ENCODE data around the gene ERP44. TPM values are rescaled to one million over a fixed set of nuclear protein-coding genes. Genes with fewer than 3 reads are reported as not detected.

Gene ERP44
- total RNA-seq, 1 donor from 2014 or later = 16.5 TPM

- TF ChIP-seq CTCF (IDR thresholded peaks at IDR 0.05) = no peak
- Mint-ChIP-seq H3K36me3 (ENCODE audit: low read depth) (peaks cover 68% of the 10 kb centered on the region), H3K4me3 (no peak overlapping the region), H3K9me3 (no peaks in the 10 kb centered on the region), H3K27ac (no peak overlapping the region), H3K27me3 (no peaks in the 10 kb centered on the region), H3K4me1 (no peaks in the 10 kb centered on the region)
- POLR2A ChIA-PET = no interaction called here
- CTCF ChIA-PET = no interaction called here
- no peak for DNase-seq
- no peak for ATAC-seq (ENCODE audit: low read depth)
- intact Hi-C loops (cut with micrococcal nuclease) = no loop called here
Observed at GRCh38 chr9:99966716-99967115, 132.1 kb downstream of the ERP44 start.

DNA sequence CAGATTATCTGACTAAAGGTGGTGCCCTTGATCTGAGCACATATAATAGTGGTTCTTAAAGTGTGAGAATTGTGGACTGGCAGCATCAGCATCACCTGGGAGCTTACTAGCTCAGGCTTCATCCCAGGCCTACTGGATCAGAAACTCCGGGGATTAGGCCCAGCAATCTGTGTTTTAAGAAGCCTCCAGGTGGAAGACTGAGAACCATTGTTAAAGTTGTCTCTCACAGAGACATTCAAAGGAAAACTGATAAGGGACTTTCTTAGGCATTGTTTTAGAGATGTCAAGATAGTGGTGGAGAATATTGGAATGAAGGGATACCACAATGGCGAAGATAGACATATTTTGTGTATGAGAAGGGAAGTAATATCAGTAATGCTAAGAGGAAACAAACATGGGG, 132.8 kb downstream of the ERP44 start:
- Mint-ChIP-seq H3K9me3 (no peaks in the 10 kb centered on the region), H3K36me3 (ENCODE audit: low read depth) (peaks cover 75% of the 10 kb centered on the region), H3K4me3 (no peak overlapping the region), H3K27me3 (no peaks in the 10 kb centered on the region), H3K27ac (no peak overlapping the region), H3K4me1 (no peaks in the 10 kb centered on the region)
- TF ChIP-seq CTCF (IDR thresholded peaks at IDR 0.05) = no peak
- no peak for DNase-seq
- ChIA-PET POLR2A (no interaction called here), CTCF (no interaction called here)
- no peak for ATAC-seq (ENCODE audit: low read depth)
- intact Hi-C loops (cut with micrococcal nuclease) = no loop called here

DNA sequence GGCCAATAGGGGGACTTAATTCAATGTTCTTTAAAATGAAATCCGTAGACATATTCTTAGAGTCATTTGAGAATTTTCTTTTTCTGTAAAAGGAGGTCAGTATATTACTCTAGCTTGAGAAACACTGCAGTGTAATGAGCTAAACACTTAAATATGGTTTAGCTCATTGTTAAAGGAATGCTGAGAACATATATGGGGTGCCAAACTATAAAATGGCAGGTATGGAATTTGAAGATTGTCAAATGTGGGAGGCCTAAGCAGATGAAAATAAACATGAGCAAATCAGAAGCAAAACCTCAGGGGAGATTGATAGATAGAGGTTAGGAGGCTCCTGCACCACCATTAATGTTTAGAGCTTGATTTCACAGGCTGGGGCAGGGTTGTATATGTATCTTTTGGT, 134.5 kb downstream of the ERP44 start:
- peaks cover 73% of the 10 kb centered on the region for H3K36me3 Mint-ChIP-seq (ENCODE audit: low read depth)
- H3K27me3 Mint-ChIP-seq = no peaks in the 10 kb centered on the region
- intact Hi-C loops (cut with micrococcal nuclease) = no loop called here
- no peak for ATAC-seq (ENCODE audit: low read depth)
- no peak for TF ChIP-seq CTCF (IDR thresholded peaks at IDR 0.05)
- DNase-seq = no peak
- CTCF ChIA-PET = no interaction called here
- H3K27ac Mint-ChIP-seq = no peak overlapping the region
- POLR2A ChIA-PET = no interaction called here
- H3K9me3 Mint-ChIP-seq = no peaks in the 10 kb centered on the region
- H3K4me3 Mint-ChIP-seq = no peak overlapping the region
- no peaks in the 10 kb centered on the region for H3K4me1 Mint-ChIP-seq

DNA sequence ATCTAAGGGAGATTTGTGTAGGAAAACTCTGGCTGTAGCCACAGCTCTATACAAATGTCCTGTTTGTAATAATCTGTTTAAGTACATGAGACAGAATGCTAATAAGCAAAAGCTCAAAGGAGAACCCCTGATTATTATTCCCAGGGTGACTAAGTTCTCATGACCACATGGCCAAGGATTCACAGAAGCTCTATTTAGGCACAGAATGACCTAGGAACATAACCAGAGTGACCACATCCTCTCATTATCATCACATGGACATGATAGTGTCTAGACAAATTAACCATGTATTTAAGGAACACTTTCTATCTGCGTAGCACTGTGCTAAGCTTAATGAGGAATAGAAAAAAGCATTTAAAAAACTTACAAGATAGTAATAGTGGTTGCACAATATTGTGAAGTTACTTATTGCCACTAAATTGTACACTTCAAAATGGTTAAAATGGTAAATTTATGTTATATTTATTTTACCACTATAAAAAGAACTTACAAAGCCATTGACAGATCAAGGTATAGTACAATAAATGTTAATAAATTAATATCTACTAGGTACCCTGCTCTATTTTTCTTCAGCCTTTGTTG, 136.0 kb downstream of the ERP44 start:
- Mint-ChIP-seq H3K27ac (no peak overlapping the region), H3K9me3 (no peaks in the 10 kb centered on the region), H3K27me3 (no peaks in the 10 kb centered on the region), H3K4me1 (no peaks in the 10 kb centered on the region), H3K36me3 (ENCODE audit: low read depth) (peaks cover 66% of the 10 kb centered on the region), H3K4me3 (no peak overlapping the region)
- ChIA-PET POLR2A (no interaction called here), CTCF (no interaction called here)
- ATAC-seq (ENCODE audit: low read depth) (no peak), DNase-seq (no peak)
- no peak for TF ChIP-seq CTCF (IDR thresholded peaks at IDR 0.05)
- intact Hi-C loops (cut with micrococcal nuclease) = no loop called here

- Mint-ChIP-seq H3K4me3 (no peak overlapping the region), H3K36me3 (ENCODE audit: low read depth) (peaks cover 47% of the 10 kb centered on the region), H3K27ac (no peak overlapping the region), H3K9me3 (no peaks in the 10 kb centered on the region), H3K4me1 (peaks cover 2% of the 10 kb centered on the region), H3K27me3 (no peaks in the 10 kb centered on the region)
- ATAC-seq (ENCODE audit: low read depth) (no peak), DNase-seq (no peak)
- ChIA-PET POLR2A (interaction anchor here (0.6 kb wide), 1 partner anchor 27 kb away, joined by 3 read pairs; no protein-coding TSS in a partner anchor), CTCF (no interaction called here)
- TF ChIP-seq CTCF (IDR thresholded peaks at IDR 0.05) = no peak
- intact Hi-C loops (cut with micrococcal nuclease) = no loop called here
Observed at GRCh38 chr9:99955606-99956005, 143.2 kb downstream of the ERP44 start.

Data from activated B cell treated with CpG ODN at 0.5 μM for 24 hours (primary cell).